Endothelial cell (in vitro differentiated cells): ENCODE measurements around the gene KCNMA1. TPM values are rescaled to one million over a fixed set of nuclear protein-coding genes. Genes with fewer than 3 reads are reported as not detected.

ENCODE experiments used
- DNase-seq: peaks from one replicate; pipeline ENCODE4 v3.0.0; 2021; ENCODE audit warnings: low spot score
- H3K27ac Mint-ChIP-seq: one replicate; pipeline ENCODE4 v1.8.0; 2021; ENCODE audit warnings: mixed read lengths, inconsistent platforms; ENCODE audit not compliant: unreplicated experiment
- H3K27me3 Mint-ChIP-seq: one replicate; pipeline ENCODE4 v1.8.0; 2021; ENCODE audit warnings: mild to moderate bottlenecking, moderate library complexity, mixed read lengths, inconsistent platforms; ENCODE audit not compliant: unreplicated experiment
- H3K36me3 Mint-ChIP-seq: one replicate; pipeline ENCODE4 v1.8.0; 2021; ENCODE audit warnings: mild to moderate bottlenecking, low read depth, mixed read lengths, inconsistent platforms; ENCODE audit not compliant: unreplicated experiment
- H3K4me1 Mint-ChIP-seq: one replicate; pipeline ENCODE4 v1.8.0; 2021; ENCODE audit warnings: mild to moderate bottlenecking, mixed read lengths, inconsistent platforms; ENCODE audit not compliant: unreplicated experiment
- H3K4me3 Mint-ChIP-seq: one replicate; pipeline ENCODE4 v1.8.0; 2021; ENCODE audit warnings: mild to moderate bottlenecking, mixed read lengths, inconsistent platforms; ENCODE audit not compliant: unreplicated experiment
- H3K9me3 Mint-ChIP-seq: one replicate; pipeline ENCODE4 v1.8.0; 2021; ENCODE audit warnings: mixed read lengths, inconsistent platforms; ENCODE audit not compliant: unreplicated experiment
- total RNA-seq: library from RNA; stranded (reverse); fragmentation: NEBNext Ultra II Directional; extraction: Animal tissue kit (Norgen Biotek cat#: 25700); gene quantifications from one replicate; pipeline ENCODE4 v1.2.1, GENCODE V29; 2021; ENCODE audit not compliant: unreplicated experiment
- TF ChIP-seq, protein P1 (sequence below): fragments of 200-600 bp; sonication (generic); IDR thresholded peaks from one replicate; pipeline ENCODE4 v1.5.0; 2021; ENCODE audit warnings: antibody characterized with exemption; ENCODE audit not compliant: unreplicated experiment

KCNMA1 gene
- total RNA-seq, 1 donor from 2014 or later, result 5.1 TPM

- Mint-ChIP-seq H3K4me3 (no peak overlapping the region), H3K9me3 (no peaks in the 10 kb centered on the region), H3K27me3 (peaks cover 2% of the 10 kb centered on the region), H3K27ac (no peak overlapping the region), H3K36me3 (no peaks in the 10 kb centered on the region), H3K4me1 (peaks cover 6% of the 10 kb centered on the region)
- no peak for DNase-seq
- TF ChIP-seq, protein P1, sequence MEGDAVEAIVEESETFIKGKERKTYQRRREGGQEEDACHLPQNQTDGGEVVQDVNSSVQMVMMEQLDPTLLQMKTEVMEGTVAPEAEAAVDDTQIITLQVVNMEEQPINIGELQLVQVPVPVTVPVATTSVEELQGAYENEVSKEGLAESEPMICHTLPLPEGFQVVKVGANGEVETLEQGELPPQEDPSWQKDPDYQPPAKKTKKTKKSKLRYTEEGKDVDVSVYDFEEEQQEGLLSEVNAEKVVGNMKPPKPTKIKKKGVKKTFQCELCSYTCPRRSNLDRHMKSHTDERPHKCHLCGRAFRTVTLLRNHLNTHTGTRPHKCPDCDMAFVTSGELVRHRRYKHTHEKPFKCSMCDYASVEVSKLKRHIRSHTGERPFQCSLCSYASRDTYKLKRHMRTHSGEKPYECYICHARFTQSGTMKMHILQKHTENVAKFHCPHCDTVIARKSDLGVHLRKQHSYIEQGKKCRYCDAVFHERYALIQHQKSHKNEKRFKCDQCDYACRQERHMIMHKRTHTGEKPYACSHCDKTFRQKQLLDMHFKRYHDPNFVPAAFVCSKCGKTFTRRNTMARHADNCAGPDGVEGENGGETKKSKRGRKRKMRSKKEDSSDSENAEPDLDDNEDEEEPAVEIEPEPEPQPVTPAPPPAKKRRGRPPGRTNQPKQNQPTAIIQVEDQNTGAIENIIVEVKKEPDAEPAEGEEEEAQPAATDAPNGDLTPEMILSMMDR, result no peak
Measured at GRCh38 chr10:77533146-77533886, 104.3 kb downstream of the KCNMA1 start.

DNA sequence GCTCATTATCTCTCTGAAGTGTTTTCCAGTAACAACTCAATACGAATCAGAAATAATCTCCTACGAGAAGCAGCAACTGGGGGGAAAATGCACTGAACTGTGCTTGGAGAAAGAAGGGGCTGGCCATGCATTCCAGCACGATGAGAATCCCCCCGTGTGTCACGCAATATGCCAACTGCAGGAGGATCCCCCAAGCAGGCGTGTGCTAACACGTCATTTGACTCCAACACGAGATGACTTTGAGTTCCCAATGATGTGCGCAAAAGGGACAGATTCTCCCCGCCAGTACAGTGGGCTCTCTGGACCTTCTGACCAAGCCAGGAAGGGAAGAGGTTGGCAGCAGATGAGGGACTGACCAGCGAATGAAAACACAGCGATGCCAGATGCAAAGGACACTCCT lies 105.5 kb downstream of the KCNMA1 start:
- Mint-ChIP-seq H3K4me3 (no peak overlapping the region), H3K9me3 (no peaks in the 10 kb centered on the region), H3K27me3 (peaks cover 6% of the 10 kb centered on the region), H3K36me3 (no peaks in the 10 kb centered on the region), H3K27ac (no peak overlapping the region), H3K4me1 (peaks cover 6% of the 10 kb centered on the region)
- no peak for DNase-seq
- TF ChIP-seq, protein P1, result no peak

DNA sequence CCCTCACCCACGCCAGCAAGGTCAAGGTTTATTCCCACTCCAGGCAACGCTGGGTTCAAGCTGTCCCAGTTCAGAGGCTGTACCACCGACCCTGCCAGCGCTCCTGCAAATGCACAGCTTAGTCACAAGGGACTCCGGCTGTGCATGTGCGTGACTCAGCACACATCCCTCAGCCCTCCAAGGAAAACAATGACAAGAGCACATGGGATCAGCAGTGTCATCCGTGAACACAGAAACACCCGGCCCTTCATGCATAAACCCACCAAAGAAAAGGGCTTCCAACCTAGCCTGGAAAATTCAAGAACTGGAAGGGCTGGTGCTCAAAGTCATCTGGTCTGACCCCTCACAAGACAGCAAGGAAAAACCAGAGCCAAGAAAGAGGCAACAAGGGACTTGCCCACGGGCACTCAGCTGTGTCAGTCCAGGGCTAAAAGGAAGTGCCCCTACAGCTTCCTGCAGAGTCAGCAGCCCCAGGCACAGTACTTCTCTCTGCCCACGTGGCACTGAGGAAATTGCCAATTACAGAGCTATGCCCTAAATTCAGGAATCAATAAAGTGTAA lies 106.1 kb downstream of the KCNMA1 start:
- Mint-ChIP-seq H3K4me1 (peaks cover 6% of the 10 kb centered on the region), H3K9me3 (no peaks in the 10 kb centered on the region), H3K4me3 (no peak overlapping the region), H3K27me3 (peaks cover 6% of the 10 kb centered on the region), H3K36me3 (no peaks in the 10 kb centered on the region), H3K27ac (no peak overlapping the region)
- DNase-seq, result no peak
- TF ChIP-seq, protein P1, result no peak

DNA sequence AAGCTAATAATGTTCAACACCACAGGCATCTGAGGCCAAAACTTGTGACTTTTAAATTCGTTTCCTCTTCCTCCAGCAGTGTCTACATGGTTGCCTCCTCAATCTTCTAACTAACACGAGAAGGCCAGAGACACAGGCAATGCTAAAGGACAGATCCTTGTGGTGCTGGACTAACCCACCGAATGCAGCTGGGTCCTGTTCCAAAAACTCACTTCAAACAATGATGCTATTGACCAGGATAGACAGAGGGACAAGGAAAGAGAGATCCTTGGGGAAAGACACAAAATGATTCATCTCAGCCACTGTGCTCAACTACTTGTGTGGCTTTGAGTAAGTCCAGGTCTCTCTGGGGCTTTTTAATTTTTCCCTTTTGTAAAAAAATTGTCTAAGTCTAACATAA lies 107.6 kb downstream of the KCNMA1 start:
- Mint-ChIP-seq H3K4me1 (peaks cover 6% of the 10 kb centered on the region), H3K4me3 (no peak overlapping the region), H3K9me3 (no peaks in the 10 kb centered on the region), H3K27ac (no peak overlapping the region), H3K27me3 (peaks cover 6% of the 10 kb centered on the region), H3K36me3 (no peaks in the 10 kb centered on the region)
- TF ChIP-seq, protein P1, result no peak
- DNase-seq, result no peak

DNA sequence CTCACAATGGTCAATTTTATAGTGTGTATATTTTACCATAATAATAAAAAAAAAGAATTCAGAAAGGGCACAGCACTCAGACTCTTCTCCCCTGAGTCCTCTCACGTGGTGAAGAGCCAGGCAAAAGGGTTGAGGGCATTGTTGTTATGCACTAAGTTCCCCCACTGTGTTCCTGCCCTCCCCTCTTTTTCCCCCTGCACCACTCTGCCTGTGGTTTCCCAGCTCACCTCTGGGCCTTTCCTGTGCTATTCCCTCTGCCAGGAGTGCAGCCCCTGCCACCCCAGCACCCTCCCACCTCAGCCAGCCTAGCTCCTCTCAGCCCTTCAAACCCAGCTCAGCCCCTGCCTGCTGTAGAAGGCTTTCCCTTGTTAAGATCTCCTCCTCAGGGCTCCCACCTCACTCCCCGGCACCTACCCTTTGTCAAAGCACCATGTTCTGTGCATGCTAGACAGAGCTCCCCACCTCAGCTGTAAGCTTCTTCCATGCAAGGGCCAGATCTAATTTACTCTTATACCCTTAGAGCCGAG lies 108.5 kb downstream of the KCNMA1 start:
- TF ChIP-seq, protein P1, result no peak
- Mint-ChIP-seq H3K27me3 (peaks cover 7% of the 10 kb centered on the region), H3K4me3 (no peak overlapping the region), H3K9me3 (no peaks in the 10 kb centered on the region), H3K27ac (no peak overlapping the region), H3K36me3 (no peaks in the 10 kb centered on the region), H3K4me1 (peaks cover 6% of the 10 kb centered on the region)
- DNase-seq, result no peak
